ENCODE measurements around the gene NPC1.
"Not testable (repeated sequence)": the region's sequence is repeated elsewhere in the genome, so short reads cannot be mapped to it uniquely, and the experiment has no call there.

The NPC1 gene

DNA sequence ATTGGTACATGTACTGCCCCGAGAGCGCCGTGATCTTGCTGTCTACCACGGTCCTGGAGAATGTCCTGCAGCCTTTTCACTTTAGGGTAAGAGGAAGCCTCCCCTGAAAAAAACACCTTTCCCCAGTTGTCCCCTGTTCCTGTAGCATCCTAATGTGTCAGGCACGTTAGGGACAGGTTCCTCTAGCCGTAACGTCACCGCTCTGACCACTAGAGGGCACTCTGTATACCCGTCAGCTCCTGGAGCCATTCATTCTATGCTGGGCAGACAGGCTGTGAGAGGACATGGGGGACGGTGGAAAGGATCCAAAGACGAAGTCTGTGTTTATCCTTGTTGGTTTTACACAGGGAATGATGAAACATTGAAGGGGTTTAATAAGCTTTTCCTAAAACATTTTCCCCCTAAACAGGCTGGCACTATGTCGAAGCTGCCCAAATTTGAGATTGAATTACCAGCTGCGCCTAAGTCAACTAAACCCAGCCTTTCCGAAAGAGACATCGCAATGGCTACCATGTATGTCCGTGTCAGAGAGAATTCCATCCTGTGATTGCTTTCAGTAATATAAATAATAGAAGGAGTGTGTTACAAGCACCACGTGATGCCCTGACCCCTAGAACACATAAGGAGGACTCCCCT, 70.3 kb downstream of the NPC1 start:
- DNase-seq: peak; percentile 73 to 74

DNA sequence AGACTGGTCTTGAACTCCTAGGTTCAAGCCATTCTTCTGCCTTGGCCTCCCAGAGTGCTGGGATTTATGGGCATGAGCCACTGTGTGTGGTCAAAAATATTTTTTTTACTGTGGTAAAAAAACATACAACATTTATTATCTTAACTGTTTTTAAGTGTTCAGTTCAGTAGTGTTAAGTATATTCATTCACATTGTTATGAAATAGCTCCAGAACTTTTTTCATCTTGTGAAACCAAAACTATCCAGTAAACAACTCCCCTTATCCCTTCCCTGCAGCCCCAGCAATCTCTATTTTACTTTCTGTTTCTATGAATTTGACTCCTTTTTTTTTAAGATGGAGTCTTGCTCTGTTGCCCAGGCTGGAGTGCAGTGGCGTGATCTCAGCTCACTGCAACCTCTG, 73.7 kb downstream of the NPC1 start:
- DNase-seq: no peak

DNA sequence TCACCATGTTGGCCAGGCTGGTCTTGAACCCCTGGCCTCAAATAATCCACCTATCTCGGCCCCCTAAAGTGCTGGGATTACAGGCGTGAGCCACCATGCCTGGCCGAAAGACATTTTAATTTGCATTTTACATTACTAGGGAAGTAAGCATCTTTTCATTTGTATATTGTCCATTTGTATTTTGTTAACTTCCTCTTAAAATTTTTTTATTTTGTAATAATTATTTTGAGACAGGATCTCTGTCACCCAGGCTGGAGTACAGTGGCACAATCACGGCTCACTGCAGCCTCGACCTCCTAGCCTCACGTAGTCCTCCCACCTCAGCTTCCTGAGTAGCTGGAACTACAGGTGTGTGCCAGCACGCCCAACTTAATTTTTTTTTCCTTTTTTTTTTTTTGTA, 74.1 kb downstream of the NPC1 start:
- DNase-seq: not testable (repeated sequence)

DNA sequence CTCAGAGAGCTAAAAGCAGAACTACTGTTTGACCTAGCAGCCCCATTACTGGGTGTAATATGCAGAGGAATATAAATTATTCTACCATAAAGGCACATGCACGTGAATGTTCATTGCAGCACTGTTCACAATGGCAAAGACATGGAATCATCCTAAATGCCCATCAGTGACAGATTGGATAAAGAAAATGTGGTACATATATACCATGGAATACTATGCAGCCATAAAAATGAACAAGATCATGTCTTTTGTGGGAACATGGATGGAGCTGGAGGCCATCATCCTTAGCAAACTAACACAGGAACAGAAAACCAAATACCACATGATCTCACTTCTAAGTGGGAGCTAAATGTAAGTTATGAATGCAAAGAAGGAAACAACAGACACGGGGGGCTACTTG, 75.4 kb downstream of the NPC1 start:
- DNase-seq: not testable (repeated sequence)

DNA sequence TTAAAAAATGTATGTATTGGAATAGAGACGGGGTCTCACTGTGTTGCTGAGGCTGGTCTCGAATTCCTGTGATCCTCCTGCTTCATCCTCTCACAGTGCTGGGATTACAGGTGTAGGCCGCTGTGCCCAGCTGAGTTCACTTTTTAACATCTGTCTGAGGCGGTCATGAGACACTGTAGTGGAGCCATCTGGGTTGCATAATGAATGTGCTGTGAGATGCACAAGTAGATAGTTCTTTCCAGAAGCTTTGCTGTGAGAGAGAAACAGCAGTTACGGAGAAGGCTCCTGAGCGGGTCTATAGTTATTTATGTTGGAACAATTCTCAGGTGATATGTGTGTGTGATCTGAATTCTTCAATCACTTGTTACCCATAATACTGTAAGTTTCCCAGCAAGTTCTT, 79.9 kb downstream of the NPC1 start:
- no peak for DNase-seq

DNA sequence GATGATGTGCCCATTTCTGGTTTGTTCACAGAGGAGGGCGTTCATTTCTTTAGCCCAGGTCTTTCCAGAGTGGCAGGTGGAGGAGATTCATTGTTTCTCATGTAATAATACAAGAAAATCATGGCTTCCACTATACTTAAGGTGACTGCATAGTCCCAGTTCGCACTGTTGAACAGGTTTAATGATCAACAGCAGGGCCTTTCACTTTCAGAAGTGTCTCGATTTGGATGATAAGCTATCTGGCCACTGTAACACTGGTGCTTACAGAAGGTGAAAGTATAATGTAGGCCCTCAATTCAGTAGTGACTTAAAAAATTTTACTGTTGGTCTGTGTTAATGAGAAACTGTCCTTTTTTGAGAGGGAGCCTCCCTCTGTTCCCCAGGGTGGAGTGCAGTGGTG, 81.6 kb downstream of the NPC1 start:
- DNase-seq: no peak

DNA sequence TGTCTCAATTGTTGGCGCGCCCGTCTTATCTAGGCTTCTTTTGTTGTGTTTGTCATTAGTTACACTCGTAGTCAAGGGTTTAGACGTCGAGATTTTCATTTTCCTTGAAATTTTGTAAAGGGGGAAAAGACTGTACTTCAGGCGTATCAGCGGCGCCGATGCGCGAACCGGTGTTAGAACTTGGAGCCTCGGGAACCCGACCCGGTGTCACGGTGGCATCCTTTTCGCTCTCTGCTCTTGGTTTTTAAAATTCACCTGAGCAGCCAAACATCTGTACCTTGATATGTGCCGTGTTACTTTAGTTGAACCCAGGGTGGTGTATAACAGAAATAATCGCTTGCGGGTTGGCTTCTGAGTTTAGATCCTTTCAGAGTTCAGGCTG, 82.4 kb downstream of the NPC1 start:
- DNase-seq: no peak

DNA sequence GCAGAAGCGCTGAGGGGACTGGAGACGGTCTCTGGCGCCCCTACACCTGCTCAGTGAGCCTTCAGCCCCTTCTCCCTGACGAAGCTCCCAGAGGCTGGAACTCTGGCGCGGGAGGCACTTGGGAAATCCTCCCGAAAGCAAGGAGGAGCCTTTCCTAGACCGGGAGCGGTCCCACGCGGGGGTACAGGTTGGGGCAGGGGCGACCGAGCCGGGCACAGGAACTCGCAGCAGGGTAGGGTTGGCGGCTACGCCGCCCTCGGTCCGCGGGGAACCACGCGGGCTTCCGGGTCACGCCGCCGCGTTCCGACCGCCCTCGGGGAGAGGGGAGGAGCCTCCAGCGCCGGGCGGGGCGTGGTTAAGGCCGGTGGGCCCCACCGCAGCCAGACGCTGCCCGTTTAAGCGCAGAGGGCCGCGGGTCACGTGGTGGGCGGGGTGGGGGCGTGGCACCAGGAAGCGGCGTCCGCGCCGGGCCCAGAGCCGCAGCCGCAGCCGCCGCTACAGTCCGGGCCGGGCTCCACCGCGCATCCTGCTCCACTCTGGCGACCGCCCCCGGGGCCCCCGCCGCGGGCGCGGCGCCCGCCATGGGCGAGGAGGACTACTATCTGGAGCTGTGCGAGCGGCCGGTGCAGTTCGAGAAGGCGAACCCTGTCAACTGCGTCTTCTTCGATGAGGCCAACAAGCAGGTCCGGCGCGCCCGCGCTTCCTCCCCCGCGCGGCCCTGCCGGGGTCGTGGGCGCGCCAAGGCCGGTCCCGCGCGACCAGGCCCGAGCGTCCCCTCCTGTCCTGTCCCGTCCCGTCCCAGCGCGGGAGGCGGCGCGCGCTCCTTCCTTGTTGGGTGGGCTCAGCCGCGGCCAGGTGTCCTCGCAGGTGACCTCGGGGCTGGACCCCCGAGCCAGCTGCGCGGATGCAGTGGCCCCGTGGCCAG, 83.0 kb downstream of the NPC1 start, which contains the start of gene RMC1:
RMC1 (plus strand) TSS at position 474 of the 925 bp plus-strand sequence; CDS start at position 582, 108 bp downstream.
- peak; percentile 90 to 93 for DNase-seq

DNA sequence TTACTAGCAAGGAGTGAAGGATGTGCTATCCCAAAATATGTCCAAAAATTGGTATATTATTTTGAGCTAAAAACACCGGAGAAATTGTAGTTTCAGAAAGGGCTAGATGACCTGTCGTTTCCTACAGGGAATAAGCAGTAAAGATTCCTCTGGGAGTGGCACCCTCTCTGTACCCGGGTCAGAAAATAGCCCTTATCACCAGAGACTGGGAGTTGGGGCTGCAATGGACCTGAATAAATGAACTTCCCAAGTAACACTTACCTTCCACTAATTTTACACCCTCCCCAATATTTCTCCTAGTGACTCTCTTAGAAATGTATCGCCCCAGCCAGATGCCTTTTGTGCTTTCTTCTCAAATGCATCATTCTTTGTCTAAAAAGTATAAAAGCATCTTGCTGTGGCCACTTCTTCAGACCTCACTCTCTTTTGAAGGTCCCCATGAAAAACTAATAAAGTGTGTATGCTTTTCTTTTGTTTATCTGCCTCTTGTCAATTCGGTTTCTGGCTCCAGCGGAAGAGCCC, 83.7 kb downstream of the NPC1 start:
- no peak for DNase-seq

DNA sequence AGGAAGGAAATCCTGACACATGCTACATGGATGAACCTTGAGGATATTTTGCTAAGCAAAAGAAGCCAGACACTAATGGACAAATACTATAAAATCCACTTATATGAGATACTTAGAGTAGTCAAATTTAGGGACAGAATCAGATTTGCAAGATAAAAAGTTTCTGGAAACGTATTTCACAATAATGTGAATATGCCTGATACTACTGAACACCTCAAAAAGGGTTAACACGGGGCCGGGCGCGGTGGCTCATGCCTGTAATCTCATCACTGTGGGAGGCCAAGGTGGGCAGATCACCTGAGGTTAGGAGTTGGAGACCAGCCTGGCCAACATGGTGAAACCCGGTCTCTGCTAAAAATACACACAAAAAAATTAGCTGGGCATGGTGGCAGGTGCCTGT, 84.7 kb downstream of the NPC1 start:
- no peak for DNase-seq

DNA sequence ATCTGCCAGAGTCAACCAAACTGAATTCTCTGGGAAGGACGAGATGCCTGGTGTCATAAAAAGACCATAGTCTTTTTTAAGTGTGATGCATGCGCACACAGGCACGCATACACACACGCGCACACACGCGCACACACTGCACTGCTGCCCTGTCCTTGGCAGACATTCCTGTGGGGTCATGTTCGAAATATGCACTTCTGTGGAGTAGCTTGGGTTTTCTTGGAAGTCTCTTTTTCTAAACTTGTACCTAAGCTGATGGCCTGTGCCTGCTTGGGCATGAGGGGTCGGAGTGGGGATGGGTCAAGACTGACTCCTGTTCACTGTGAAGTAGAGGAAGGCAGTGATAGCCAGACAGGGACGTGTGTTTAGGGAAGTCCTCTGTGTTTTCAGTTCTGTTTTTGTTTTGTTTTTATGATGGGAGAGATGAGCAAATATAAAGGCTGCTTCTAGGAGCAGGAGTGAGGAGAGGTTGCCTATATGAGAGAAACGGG, 87.0 kb downstream of the NPC1 start:
- DNase-seq: no peak

DNA sequence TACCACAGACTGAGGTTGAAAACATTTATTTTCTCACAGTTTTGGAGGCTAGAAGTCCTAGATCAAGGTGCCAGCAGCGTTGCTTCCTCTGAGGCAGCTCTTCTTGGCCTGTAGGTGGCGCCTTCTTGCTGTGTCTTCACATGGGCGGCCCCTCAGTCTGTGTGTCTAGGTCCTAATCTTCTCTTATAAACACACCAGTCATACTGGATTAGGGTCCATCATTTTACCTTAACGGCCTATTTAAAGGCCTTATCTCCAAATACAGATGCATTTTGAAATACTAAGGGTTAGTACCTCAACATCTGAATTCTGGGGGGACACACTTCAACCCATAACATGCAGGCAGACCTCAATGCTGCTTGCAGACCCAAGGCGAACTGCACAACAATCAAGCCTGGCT, 87.4 kb downstream of the NPC1 start:
- peak; percentile 61 to 72 for DNase-seq

DNA sequence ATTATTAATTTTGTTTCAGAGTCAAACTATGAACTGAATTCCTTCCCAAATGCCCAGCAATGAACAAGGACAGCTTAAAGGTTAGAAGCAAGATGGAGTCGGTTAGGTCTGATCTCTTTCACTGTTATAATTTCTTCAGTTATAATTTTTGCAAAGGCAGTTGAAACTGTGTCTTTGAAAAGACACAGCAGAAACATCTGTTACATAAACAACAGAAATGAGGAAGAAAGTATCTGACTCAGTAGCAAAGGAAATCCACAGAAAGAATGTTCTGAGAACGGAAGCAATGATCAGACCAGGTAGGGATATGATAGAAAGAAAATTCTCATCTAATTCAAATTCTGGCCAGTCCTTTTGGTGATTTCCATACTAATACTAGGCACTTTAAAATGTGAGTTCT, 88.2 kb downstream of the NPC1 start:
- DNase-seq: no peak

DNA sequence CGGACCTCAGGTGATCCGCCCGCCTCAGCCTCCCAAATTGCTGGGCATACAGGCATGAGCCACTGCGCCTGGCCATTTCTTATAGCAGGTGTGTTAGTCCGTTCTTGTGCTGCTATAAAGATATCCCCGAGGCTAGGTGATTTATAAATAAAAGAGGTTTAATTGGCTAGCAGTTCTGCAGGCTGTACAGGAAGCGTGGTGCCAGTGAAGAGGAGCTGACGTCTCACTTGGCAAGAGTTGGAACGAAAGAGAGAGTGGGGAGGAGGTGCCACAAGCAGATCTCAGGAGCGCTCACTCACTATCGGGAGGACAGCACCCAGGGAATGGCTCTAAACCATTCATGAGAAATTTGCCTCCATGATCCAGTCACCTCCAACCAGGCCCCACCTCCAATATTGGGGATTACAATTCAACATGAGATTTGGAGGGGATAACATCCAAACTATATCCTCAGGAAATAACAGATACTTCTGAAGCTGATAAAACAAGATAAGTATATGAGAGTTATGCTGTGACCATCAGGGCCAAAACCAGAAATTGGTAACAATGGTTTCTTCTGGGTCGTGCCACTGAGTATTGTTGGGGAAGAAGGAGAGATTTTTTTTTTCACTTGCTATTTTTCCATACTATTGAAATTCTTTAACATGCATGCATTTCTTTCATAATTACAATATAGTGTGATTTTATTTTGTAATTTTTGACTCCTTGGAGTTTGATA, 90.4 kb downstream of the NPC1 start:
- DNase-seq: peak in 1 of 2 experiments; percentile 44

DNA sequence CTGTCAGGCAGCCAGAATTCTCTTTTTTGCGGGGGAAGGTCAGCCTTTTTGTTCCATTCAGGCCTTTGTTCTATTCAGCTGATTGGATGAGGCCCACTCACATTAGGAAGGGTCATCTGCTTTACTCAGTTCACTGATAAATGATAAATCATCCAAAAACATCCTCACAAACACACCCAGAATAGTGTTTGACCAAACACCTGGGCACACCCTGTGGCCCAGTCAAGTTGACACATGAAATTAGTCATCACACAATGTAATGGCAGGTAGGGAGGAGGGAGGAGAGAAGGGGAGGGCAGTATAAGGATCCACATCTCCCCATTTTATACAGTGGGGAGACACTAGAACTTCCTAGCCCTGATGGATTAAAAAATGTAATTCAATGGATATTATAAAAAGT, 91.3 kb downstream of the NPC1 start:
- no peak for DNase-seq

DNA sequence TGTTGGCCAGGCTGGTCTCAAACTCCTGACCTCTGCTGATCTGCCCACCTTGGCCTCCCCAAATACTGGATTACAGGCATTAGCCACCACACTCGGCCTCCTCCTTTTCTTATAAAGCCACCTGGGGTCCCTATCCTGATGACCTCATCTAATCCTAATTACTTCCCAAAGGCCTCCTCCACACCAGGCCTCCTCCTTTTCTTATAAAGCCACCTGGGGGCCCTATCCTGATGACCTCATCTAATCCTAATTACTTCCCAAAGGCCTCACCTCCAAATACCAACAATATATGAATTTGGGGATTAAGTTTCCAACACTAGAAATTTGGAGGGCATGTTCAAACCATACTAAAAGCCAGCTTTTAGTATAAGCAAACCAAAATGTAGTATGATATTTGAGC, 92.7 kb downstream of the NPC1 start:
- DNase-seq: no peak

DNA sequence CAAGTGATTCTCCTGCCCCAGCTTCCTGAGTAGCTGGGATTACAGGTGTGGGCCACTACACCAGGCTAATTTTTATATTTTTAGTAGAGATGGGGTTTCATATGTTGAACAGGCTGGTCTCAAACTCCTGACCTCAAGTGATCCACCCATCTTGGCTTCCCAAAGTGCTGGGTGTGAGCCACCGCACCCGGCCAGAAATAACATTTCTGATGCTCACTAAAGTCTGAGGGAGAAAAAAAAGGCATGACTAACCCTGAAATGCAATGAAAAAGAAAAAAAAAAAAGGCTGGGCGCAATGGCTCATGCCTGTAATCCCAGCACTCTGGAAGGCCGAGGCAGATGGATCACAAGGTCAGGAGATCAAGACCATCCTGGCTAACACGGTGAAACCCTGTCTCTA, 96.7 kb downstream of the NPC1 start:
- not testable (repeated sequence) for DNase-seq

DNA sequence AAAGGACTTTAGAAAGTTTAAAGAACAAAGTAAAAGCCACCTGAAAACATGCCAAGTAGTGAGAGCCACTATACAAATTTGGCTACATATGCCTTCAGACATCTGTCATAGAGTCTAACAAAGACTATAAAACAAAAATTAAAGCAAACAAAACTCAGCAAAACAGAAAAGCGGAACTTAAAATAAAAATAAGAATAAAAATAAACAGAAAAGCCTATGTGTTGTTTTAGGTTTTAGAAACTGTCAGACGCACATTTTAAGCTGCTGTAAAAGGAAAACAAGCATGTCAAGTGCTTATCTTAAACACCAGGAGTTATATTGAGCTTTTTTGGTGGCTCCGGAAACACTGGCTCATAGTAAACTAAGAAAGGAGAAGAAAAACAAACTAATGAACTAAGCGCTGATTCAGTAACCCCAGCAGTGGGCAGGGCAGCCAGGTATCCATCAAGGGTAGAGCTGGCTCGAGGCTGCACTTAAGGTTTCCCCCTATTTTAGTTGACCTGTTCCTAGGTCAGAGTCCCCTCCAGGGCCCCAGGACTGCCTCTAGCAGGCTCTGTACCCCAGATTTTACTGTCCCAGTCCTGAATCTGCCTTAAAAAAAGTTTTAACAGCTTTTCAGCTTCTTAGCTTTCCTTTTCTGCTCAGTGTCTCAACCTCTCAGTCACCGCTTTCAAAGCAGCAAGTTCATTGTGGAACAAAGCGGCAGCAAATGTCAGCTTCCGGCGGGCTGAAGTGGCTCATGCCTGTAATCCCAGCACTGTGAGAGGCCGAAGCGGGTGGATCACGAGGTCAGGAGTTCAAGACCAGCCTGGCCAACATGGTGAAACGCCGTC, 98.4 kb downstream of the NPC1 start:
- no peak for DNase-seq

DNA sequence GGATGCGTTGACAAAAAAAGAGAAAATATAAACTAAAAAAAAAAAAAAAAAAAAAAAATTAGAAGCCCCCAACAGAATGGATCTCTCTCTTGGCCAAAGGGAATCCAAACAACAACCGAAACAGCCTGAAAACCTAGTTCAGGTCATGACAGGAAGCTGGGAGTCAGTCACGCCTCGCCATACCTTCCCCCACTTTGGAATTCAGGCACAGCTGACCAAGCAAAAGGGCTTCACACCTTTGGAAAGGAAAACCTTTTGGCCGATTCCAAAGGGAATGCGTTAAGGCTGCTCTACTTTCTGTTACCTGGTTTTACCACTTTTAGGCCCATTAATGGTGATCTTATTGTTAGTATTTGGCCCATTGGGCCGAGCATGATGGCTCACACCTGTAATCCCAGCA, 100.9 kb downstream of the NPC1 start:
- DNase-seq: no peak

DNA sequence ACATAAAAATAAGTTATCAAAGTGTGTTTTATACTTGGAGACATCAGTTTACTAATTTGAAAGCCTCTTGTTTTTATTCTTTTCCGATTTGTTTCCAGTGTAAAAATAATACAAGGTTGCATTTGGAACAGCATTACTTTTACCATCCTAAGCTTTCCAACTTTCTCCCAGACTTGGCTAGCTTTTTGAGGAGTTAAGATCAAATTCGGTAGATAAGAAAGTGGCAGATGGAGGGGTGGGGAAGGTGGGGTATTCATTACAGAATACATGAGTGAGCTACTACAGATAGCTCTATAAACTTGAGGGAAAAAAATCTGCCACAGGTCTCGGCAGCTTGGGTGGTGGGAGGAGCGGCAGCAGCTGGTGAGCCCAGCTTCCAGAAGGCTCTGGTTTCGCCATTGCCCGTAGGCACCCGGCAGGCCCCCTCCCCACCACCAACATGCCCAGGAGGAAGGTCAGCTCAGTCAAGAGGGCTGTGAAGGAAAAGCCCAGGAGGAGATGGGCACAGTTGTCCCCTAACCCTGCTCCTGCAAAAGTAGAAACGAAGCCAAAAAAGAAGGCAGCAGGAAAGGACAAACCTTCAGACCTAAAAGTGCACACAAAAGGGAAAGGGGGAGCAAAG, 101.6 kb downstream of the NPC1 start:
- DNase-seq: no peak
